22Rv1 (cell line): Measurements from ENCODE around the gene HNRNPF.
A peak's percentile ranks its signal among the peaks of the same experiment; 100 is the strongest.
"Not testable (repeated sequence)": the region's sequence is repeated elsewhere in the genome, so short reads cannot be mapped to it uniquely, and the experiment has no call there.

Experiments
- H3K27ac ChIP-seq: fragments of 450-650 bp; 2 replicates; pipeline ENCODE4 v1.5.1; 2017
- CTCF ChIP-seq: fragments of 450-650 bp; IDR thresholded peaks from 2 replicates; pipeline ENCODE4 v1.5.1; 2017; ENCODE audit warnings: mild to moderate bottlenecking
- ZFX ChIP-seq: fragments of 450-650 bp; IDR thresholded peaks from 2 replicates; pipeline ENCODE4 v1.6.1; 2017; ENCODE audit warnings: antibody characterized with exemption, borderline replicate concordance

HNRNPF gene

GRCh38 chr10:43427166-43427825 is 18.3 kb upstream of the HNRNPF start:
- H3K27ac ChIP-seq: no peak overlapping the region
- TF ChIP-seq CTCF: no peak
- TF ChIP-seq ZFX: no peak

- H3K27ac ChIP-seq: not testable (repeated sequence)
Measured at GRCh38 chr10:43426476-43426875, 17.5 kb upstream of the HNRNPF start.

- TF ChIP-seq CTCF: no peak
- no peak for TF ChIP-seq ZFX
- H3K27ac ChIP-seq: no peak overlapping the region
Measured at GRCh38 chr10:43424416-43424815, 15.4 kb upstream of the HNRNPF start.

GRCh38 chr10:43421944-43422343 is 13.0 kb upstream of the HNRNPF start:
- H3K27ac ChIP-seq: peak overlapping the region; percentile 84; the same call in 1 of the 2 replicates

- peak overlapping the region; percentile 84 for H3K27ac ChIP-seq
- TF ChIP-seq CTCF: no peak
- no peak for TF ChIP-seq ZFX
Measured at GRCh38 chr10:43421519-43421918, 12.5 kb upstream of the HNRNPF start.

- H3K27ac ChIP-seq: peak overlapping the region; percentile 84
- TF ChIP-seq ZFX: no peak
- no peak for TF ChIP-seq CTCF
Measured at GRCh38 chr10:43421201-43421507, 12.2 kb upstream of the HNRNPF start.

GRCh38 chr10:43420369-43421200 is 11.6 kb upstream of the HNRNPF start:
- H3K27ac ChIP-seq: peak overlapping the region; percentile 84
- TF ChIP-seq CTCF: peak; percentile 22; the same call in 1 of the 2 replicates
- no peak for TF ChIP-seq ZFX

- no peak for TF ChIP-seq ZFX
- no peak for TF ChIP-seq CTCF
Measured at GRCh38 chr10:43419997-43420368, 11.0 kb upstream of the HNRNPF start.

More at GRCh38 chr10:43419997-43420368, 11.0 kb upstream of the HNRNPF start:
- H3K27ac ChIP-seq: peak overlapping the region; percentile 84
